ENCODE measurements around the gene ABHD14A. TPM values are rescaled to one million over a fixed set of nuclear protein-coding genes. Genes with fewer than 3 reads are reported as not detected.

Gene ABHD14A
- total RNA-seq, 1 donor from 2014 or later = 14.8 TPM

- Mint-ChIP-seq H3K36me3 (ENCODE audit: low read depth) (no peaks in the 10 kb centered on the region), H3K4me1 (peaks cover 13% of the 10 kb centered on the region), H3K27me3 (ENCODE audit: low read depth) (peaks cover 4% of the 10 kb centered on the region), H3K27ac (ENCODE audit: unreplicated experiment) (peak overlapping the region; percentile 12), H3K9me3 (no peaks in the 10 kb centered on the region), H3K4me3 (no peak overlapping the region)
- no peak for DNase-seq (ENCODE audit: low read depth, low spot score)
- no peak for TF ChIP-seq CTCF (conservative IDR thresholded peaks at IDR 0.05)
Measured at GRCh38 chr3:51945926-51946705, 28.7 kb upstream of the ABHD14A start.

- no peak for TF ChIP-seq CTCF (conservative IDR thresholded peaks at IDR 0.05)
- DNase-seq (ENCODE audit: low read depth, low spot score) = no peak
- peaks cover 7% of the 10 kb centered on the region for H3K27me3 Mint-ChIP-seq (ENCODE audit: low read depth)
- peaks cover 9% of the 10 kb centered on the region for H3K4me1 Mint-ChIP-seq
- H3K27ac Mint-ChIP-seq (ENCODE audit: unreplicated experiment) = peak overlapping the region; percentile 19
- H3K4me3 Mint-ChIP-seq = no peak overlapping the region
- H3K36me3 Mint-ChIP-seq (ENCODE audit: low read depth) = no peaks in the 10 kb centered on the region
- no peaks in the 10 kb centered on the region for H3K9me3 Mint-ChIP-seq
Measured at GRCh38 chr3:51946796-51947195, 28.1 kb upstream of the ABHD14A start.

- H3K9me3 Mint-ChIP-seq = no peaks in the 10 kb centered on the region
- H3K27ac Mint-ChIP-seq (ENCODE audit: unreplicated experiment) = no peak overlapping the region
- no peak overlapping the region for H3K4me3 Mint-ChIP-seq
- H3K27me3 Mint-ChIP-seq (ENCODE audit: low read depth) = peaks cover 11% of the 10 kb centered on the region
- no peak for DNase-seq (ENCODE audit: low read depth, low spot score)
- H3K36me3 Mint-ChIP-seq (ENCODE audit: low read depth) = no peaks in the 10 kb centered on the region
- no peak for TF ChIP-seq CTCF (conservative IDR thresholded peaks at IDR 0.05)
- H3K4me1 Mint-ChIP-seq = peaks cover 3% of the 10 kb centered on the region
Measured at GRCh38 chr3:51947215-51947900, 27.5 kb upstream of the ABHD14A start.

GRCh38 chr3:51948016-51948580 is 26.8 kb upstream of the ABHD14A start:
- Mint-ChIP-seq H3K27me3 (ENCODE audit: low read depth) (peaks cover 14% of the 10 kb centered on the region), H3K36me3 (ENCODE audit: low read depth) (no peaks in the 10 kb centered on the region)
- no peak for DNase-seq (ENCODE audit: low read depth, low spot score)

GRCh38 chr3:51949121-51949520 is 25.7 kb upstream of the ABHD14A start:
- H3K36me3 Mint-ChIP-seq (ENCODE audit: low read depth) = no peaks in the 10 kb centered on the region
- no peak for DNase-seq (ENCODE audit: low read depth, low spot score)
- H3K27ac Mint-ChIP-seq (ENCODE audit: unreplicated experiment) = no peak overlapping the region
- H3K4me3 Mint-ChIP-seq = no peak overlapping the region
- TF ChIP-seq CTCF (conservative IDR thresholded peaks at IDR 0.05) = no peak
- peaks cover 13% of the 10 kb centered on the region for H3K4me1 Mint-ChIP-seq
- peaks cover 23% of the 10 kb centered on the region for H3K27me3 Mint-ChIP-seq (ENCODE audit: low read depth)
- H3K9me3 Mint-ChIP-seq = no peaks in the 10 kb centered on the region

More at GRCh38 chr3:51948016-51948580, 26.8 kb upstream of the ABHD14A start:
- Mint-ChIP-seq H3K4me3 (no peak overlapping the region), H3K4me1 (peaks cover 2% of the 10 kb centered on the region), H3K9me3 (no peaks in the 10 kb centered on the region), H3K27ac (ENCODE audit: unreplicated experiment) (no peak overlapping the region)
- no peak for TF ChIP-seq CTCF (conservative IDR thresholded peaks at IDR 0.05)
